Prostate gland (tissue), 2 donors: ENCODE measurements around the gene GOLGA2. TPM values are rescaled to one million over a fixed set of nuclear protein-coding genes. Genes with fewer than 3 reads are reported as not detected.

Experiments
- DNase-seq: peaks from one replicate; pipeline ENCODE4 v3.0.0-alpha.2; 2019; ENCODE audit warnings: low spot score
- H3K27ac ChIP-seq, 2 donors: fragments of 200-600 bp; sonication (generic); 2 replicates each; pipeline ENCODE4 v1.5.1; 2017 to 2019
- H3K27me3 ChIP-seq: fragments of 200-600 bp; sonication (generic); replicated peaks from 2 replicates; pipeline ENCODE4 v1.5.1; 2019; ENCODE audit not compliant: insufficient read depth
- H3K36me3 ChIP-seq, 2 donors: fragments of 200-600 bp; sonication (generic); 1 replicate in 1 of 2; 2 replicates in 1 of 2; pipeline versions ENCODE4 v1.5.1 to v1.8.1; 2017 to 2019
- H3K4me1 ChIP-seq: fragments of 200-600 bp; sonication (generic); replicated peaks from 2 replicates; pipeline ENCODE4 v1.5.1; 2019
- H3K4me3 ChIP-seq, 2 donors: fragments of 200-600 bp; sonication (generic); 2 replicates each; pipeline ENCODE4 v1.5.1; 2017 to 2019
- H3K9me3 ChIP-seq: fragments of 200-600 bp; sonication (generic); 2 replicates; pipeline ENCODE4 v1.5.1; 2017
- POLR2A ChIP-seq: fragments of 450-650 bp; IDR thresholded peaks from one replicate; pipeline ENCODE4 v1.6.1; 2016; ENCODE audit warnings: antibody characterized with exemption, mild to moderate bottlenecking
- POLR2AphosphoS5 ChIP-seq: sonication (generic); formaldehyde crosslinking; IDR thresholded peaks from one replicate; pipeline ENCODE4 v1.6.1; 2017; ENCODE audit warnings: antibody characterized with exemption
- WGBS: methylation state at CpG from one replicate; pipeline ENCODE4 v1.1.5; 2018; 5-methylcytosine and 5-hydroxymethylcytosine counted together
- intact Hi-C: fragments of 100-400 bp; cut with DNase I; formaldehyde crosslinking; loops from one replicate; pipeline ENCODE4 v1.14.2; 2022
- total RNA-seq, 2 donors: library from RNA; depleted of rRNA; stranded (reverse); fragments of >200 nt; gene quantifications; one replicate each; pipeline ENCODE4 v1.1.0, GENCODE V29; 2016
- TF ChIP-seq, protein P1 (sequence below), 4 experiments: fragments of 200-600 bp in 2 of 4; fragments of 450-650 bp in 2 of 4; sonication (generic) in 2 of 4; IDR thresholded peaks; 1 replicate in 3 of 4; 2 replicates in 1 of 4; pipeline ENCODE4 v1.5.1; 2016 to 2019; ENCODE audit warnings: antibody characterized with exemption in 4 of 4, mild to moderate bottlenecking in 2 of 4, moderate library complexity in 2 of 4

GOLGA2 gene
- total RNA-seq, 2 donors from 2014 or later, result 92.1 to 147 TPM

DNA sequence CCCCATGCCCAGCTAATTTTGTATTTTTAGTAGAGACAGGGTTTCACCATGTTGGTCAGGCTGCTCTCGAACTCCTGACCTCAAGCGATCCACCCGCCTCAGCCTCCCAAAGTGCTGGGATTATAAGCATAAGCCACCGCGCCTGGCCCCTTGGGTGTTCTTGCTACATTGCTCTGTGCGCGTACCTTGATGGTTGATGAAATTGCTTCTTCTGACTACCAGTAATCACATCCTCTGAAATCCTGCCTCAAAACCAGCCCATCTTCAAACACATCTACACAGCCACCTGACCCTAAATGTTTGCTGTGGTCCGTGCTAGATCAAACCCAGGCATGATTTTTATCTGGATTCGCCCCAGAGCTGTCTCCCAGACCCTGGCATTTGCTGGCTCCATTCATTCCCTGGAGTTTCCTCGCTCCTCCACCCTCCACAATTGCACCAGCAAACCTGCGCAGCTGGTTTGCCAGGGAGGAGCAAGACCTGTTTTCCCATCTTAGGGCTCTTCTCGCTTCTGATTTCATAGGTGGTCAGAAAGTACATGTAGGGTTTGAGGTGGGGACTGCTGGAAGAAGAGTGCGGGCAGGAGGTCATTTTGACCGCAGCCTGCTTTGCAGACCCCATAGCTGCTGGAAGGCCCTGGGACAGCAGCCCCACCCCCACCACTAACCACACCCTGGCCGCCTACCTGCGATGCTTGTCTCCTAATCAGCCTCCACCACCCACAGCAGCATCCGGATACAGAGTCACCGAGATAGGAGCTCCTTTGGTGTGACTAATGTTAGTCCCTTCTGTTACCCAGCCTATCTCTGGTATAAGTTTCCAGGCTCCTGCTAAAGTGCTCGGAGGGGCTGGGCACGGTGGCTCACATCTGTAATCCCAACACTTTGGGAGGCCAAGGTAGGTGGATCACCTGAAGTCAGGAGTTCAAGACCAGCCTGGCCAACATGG lies 23.0 kb upstream of the GOLGA2 start:
- WGBS, result 61% methylated on average over 20 of the region's 20 CpGs
- Histone ChIP-seq H3K27me3 (no peaks in the 10 kb centered on the region), H3K9me3 (no peaks in the 10 kb centered on the region), H3K4me3 (no peak overlapping the region), H3K4me1 (no peaks in the 10 kb centered on the region), H3K36me3 (no peaks in the 10 kb centered on the region), H3K27ac (no peak overlapping the region)
- peak; percentile 40 for DNase-seq
- TF ChIP-seq, protein P1, sequence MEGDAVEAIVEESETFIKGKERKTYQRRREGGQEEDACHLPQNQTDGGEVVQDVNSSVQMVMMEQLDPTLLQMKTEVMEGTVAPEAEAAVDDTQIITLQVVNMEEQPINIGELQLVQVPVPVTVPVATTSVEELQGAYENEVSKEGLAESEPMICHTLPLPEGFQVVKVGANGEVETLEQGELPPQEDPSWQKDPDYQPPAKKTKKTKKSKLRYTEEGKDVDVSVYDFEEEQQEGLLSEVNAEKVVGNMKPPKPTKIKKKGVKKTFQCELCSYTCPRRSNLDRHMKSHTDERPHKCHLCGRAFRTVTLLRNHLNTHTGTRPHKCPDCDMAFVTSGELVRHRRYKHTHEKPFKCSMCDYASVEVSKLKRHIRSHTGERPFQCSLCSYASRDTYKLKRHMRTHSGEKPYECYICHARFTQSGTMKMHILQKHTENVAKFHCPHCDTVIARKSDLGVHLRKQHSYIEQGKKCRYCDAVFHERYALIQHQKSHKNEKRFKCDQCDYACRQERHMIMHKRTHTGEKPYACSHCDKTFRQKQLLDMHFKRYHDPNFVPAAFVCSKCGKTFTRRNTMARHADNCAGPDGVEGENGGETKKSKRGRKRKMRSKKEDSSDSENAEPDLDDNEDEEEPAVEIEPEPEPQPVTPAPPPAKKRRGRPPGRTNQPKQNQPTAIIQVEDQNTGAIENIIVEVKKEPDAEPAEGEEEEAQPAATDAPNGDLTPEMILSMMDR (IDR thresholded peaks at IDR 0.05), result no peak
- TF ChIP-seq POLR2A (no peak), POLR2AphosphoS5 (peak; percentile 79)
- intact Hi-C loops, result no loop called here

DNA sequence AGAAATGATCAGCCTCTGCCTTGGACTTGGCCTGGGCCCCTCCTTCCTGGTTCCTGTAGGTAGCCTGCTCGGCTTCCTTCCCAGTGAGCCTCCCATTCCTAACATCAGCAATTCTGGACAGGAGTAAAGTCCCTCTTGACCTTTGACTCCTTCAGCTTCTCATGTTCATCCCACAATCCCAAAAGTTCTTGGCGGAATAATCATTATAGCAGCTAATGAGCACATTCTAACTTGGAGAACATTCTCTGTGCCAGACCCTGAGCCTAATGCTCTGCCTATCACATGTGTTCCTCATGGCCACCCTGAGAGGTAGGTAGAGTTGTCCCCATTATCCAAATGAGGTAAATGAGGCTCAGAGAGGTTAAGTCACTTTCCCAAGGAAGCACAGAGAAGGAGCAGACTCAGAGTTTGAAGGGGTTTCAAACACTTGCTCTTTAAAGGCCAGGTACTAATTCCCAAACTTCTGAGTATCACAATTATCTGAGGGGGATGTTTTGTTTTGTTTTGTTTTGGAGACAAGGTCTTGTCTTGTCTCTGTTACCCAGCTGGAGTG lies 21.5 kb upstream of the GOLGA2 start:
- TF ChIP-seq POLR2AphosphoS5, result no peak
- no peak for TF ChIP-seq POLR2A
- TF ChIP-seq, protein P1 (IDR thresholded peaks at IDR 0.05), result no peak
- H3K4me3 ChIP-seq, result no peak overlapping the region
- 81% methylated on average over 2 of the region's 2 CpGs for WGBS
- no peaks in the 10 kb centered on the region for H3K27me3 ChIP-seq
- H3K36me3 ChIP-seq, result no peaks in the 10 kb centered on the region
- H3K27ac ChIP-seq, result no peak overlapping the region
- intact Hi-C loops, result no loop called here
- no peak for DNase-seq
- no peaks in the 10 kb centered on the region for H3K9me3 ChIP-seq
- H3K4me1 ChIP-seq, result no peaks in the 10 kb centered on the region

DNA sequence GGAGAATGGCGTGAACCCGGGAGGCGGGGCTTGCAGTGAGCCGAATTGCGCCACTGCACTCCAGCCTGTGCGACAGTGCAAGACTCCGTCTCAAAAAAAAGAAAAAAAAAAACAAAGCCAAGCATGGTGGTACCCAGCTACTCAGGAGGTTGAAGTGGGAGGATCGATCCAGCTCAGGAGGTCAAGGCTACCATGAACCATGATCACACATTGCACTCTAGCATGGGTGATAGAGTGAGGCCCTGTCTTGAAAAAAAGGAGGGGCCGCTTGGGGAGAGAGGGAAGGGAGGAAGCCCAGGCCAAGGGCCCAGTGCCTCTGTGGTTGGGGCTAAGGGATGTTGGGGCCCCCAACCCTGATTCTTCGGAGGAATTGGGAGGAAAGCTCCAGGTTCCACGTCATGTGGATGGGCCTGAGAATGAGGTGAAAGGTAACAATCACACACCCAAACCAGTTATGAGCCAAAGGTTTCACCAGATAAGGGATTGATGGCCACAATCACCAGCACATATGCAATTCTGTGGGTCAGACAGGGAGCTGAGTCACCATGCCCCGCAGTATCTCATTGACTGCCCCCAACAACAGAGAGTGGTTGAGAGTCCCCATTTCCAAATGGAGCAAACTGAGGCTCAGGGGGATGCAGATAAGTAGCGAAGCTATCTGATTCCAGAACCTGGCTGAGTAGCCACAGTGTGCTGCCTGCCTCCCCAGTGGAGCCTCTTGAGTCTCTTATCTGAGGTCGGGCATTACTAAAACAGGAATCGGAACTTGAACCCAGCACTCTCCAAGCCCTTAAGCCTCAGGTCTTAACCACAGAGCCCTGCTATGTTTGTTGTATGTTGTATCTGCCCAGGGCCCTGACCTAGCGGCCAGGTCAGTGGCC lies 20.8 kb upstream of the GOLGA2 start:
- H3K36me3 ChIP-seq, result no peaks in the 10 kb centered on the region
- TF ChIP-seq POLR2AphosphoS5 (no peak), POLR2A (no peak)
- TF ChIP-seq, protein P1 (IDR thresholded peaks at IDR 0.05), result no peak
- DNase-seq, result no peak
- no peak overlapping the region for H3K27ac ChIP-seq
- WGBS, result 87% methylated on average over 16 of the region's 16 CpGs
- no peaks in the 10 kb centered on the region for H3K4me1 ChIP-seq
- H3K27me3 ChIP-seq, result no peaks in the 10 kb centered on the region
- no peaks in the 10 kb centered on the region for H3K9me3 ChIP-seq
- no peak overlapping the region for H3K4me3 ChIP-seq
- intact Hi-C loops, result no loop called here

DNA sequence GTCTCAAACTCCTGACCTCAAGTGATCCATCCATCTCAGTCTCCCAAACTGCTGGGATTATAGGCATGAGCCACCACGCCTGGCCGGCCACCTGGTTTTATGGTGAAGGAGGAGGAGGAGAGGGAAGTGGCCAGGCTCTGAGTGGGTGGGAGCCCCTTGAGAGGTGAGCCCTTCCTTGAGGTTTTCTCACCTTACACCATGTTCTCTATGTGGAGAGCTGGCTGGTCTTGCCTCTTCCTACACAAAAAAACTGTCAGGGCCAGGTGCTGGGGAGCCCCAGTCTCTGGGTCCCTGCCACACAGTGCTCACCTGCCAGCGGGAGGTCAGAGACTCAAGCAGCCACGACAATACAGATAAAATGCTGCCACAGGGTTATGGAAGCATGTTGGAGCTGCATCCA lies 18.3 kb upstream of the GOLGA2 start:
- TF ChIP-seq POLR2A (no peak), POLR2AphosphoS5 (no peak)
- TF ChIP-seq, protein P1 (IDR thresholded peaks at IDR 0.05), result no peak
- DNase-seq, result no peak
- H3K27me3 ChIP-seq, result no peaks in the 10 kb centered on the region
- H3K27ac ChIP-seq, result no peak overlapping the region
- no peak overlapping the region for H3K4me3 ChIP-seq
- H3K36me3 ChIP-seq, result no peaks in the 10 kb centered on the region
- WGBS, result 71% methylated on average over 4 of the region's 4 CpGs
- intact Hi-C loops, result no loop called here
- H3K4me1 ChIP-seq, result no peaks in the 10 kb centered on the region
- H3K9me3 ChIP-seq, result no peaks in the 10 kb centered on the region
